H9 (cell line): ENCODE results near the gene PRTFDC1. TPM values are rescaled to one million over a fixed set of nuclear protein-coding genes. Genes with fewer than 3 reads are reported as not detected.

Source experiments
- DNase-seq: peaks from one replicate; pipeline ENCODE4 v3.0.0-alpha.2; 2017
- H2AFZ ChIP-seq: one replicate; pipeline ENCODE4 v1.6.1; 2013; ENCODE audit warnings: mild to moderate bottlenecking, low read length, control low read depth, moderate library complexity
- H2AK5ac ChIP-seq: 2 replicates; pipeline ENCODE4 v1.6.1; 2013; ENCODE audit warnings: low read length, control low read depth, mixed read lengths; ENCODE audit not compliant: insufficient read length
- H2BK120ac ChIP-seq: one replicate; pipeline ENCODE4 v1.6.1; 2013; ENCODE audit warnings: low read depth, mild to moderate bottlenecking, low read length, control low read depth, inconsistent platforms; ENCODE audit not compliant: poor library complexity, severe bottlenecking
- H2BK12ac ChIP-seq: 2 replicates; pipeline ENCODE4 v1.6.1; 2013; ENCODE audit warnings: low read length, control low read depth, mixed read lengths, low read depth; ENCODE audit not compliant: insufficient read length
- H2BK15ac ChIP-seq: 2 replicates; pipeline ENCODE4 v1.6.1; 2013; ENCODE audit warnings: low read depth, low read length, control low read depth
- H2BK20ac ChIP-seq: one replicate; pipeline ENCODE4 v1.6.1; 2013; ENCODE audit warnings: low read depth, mild to moderate bottlenecking, low read length, control low read depth, inconsistent platforms; ENCODE audit not compliant: poor library complexity, severe bottlenecking
- H2BK5ac ChIP-seq: 2 replicates; pipeline ENCODE4 v1.6.1; 2013; ENCODE audit warnings: low read length, control low read depth, mixed read lengths; ENCODE audit not compliant: insufficient read length
- H3K14ac ChIP-seq: 2 replicates; pipeline ENCODE4 v1.6.1; 2013; ENCODE audit warnings: low read length, control low read depth; ENCODE audit not compliant: insufficient read depth
- H3K18ac ChIP-seq: 2 replicates; pipeline ENCODE4 v1.6.1; 2013; ENCODE audit warnings: low read depth, mild to moderate bottlenecking, mixed read lengths, low read length, control low read depth; ENCODE audit not compliant: insufficient read length
- H3K23ac ChIP-seq: 2 replicates; pipeline ENCODE4 v1.6.1; 2013; ENCODE audit warnings: low read length, control low read depth, mixed read lengths, low read depth; ENCODE audit not compliant: insufficient read length
- H3K23me2 ChIP-seq: 2 replicates; pipeline ENCODE4 v1.6.1; 2013; ENCODE audit warnings: low read depth, mild to moderate bottlenecking, mixed read lengths, low read length, control low read depth; ENCODE audit not compliant: insufficient read length, poor library complexity, severe bottlenecking
- H3K27ac ChIP-seq: 2 replicates; pipeline ENCODE4 v1.5.1; 2013; ENCODE audit warnings: low read length, control low read depth, mixed read lengths, low read depth; ENCODE audit not compliant: insufficient read length
- H3K27me3 ChIP-seq: 2 replicates; pipeline ENCODE4 v1.6.1; 2013; ENCODE audit warnings: low read length, control low read depth, inconsistent platforms; ENCODE audit not compliant: insufficient read depth
- H3K4ac ChIP-seq: 2 replicates; pipeline ENCODE4 v1.6.1; 2013; ENCODE audit warnings: low read depth, mild to moderate bottlenecking, control low read depth, inconsistent platforms, low read length, moderate library complexity
- H3K4me1 ChIP-seq: 2 replicates; pipeline ENCODE4 v1.6.1; 2013; ENCODE audit warnings: low read length, control low read depth, inconsistent platforms; ENCODE audit not compliant: insufficient read depth
- H3K4me2 ChIP-seq: 2 replicates; pipeline ENCODE4 v1.6.1; 2013; ENCODE audit warnings: low read length, control low read depth, mixed read lengths; ENCODE audit not compliant: insufficient read length, insufficient read depth
- H3K56ac ChIP-seq: 2 replicates; pipeline ENCODE4 v1.6.1; 2013; ENCODE audit warnings: low read depth, mild to moderate bottlenecking, mixed read lengths, low read length, control low read depth; ENCODE audit not compliant: insufficient read length
- H3K79me1 ChIP-seq: 2 replicates; pipeline ENCODE4 v1.6.1; 2013; ENCODE audit warnings: low read depth, mild to moderate bottlenecking, moderate library complexity, low read length, control low read depth, inconsistent platforms; ENCODE audit not compliant: insufficient read depth, poor library complexity, severe bottlenecking
- H3K79me2 ChIP-seq: 2 replicates; pipeline ENCODE4 v1.6.1; 2013; ENCODE audit warnings: low read length, control low read depth, inconsistent platforms; ENCODE audit not compliant: insufficient read depth
- H3K9ac ChIP-seq: 2 replicates; pipeline ENCODE4 v1.6.1; 2013; ENCODE audit warnings: low read length, control low read depth, mixed read lengths; ENCODE audit not compliant: insufficient read length; ENCODE audit errors: extremely low read depth
- H3K9me3 ChIP-seq: one replicate; pipeline ENCODE4 v1.6.1; 2013; ENCODE audit warnings: low read depth, low read length, inconsistent platforms; ENCODE audit not compliant: control insufficient read depth
- H3T11ph ChIP-seq: one replicate; pipeline ENCODE4 v1.6.1; 2013; ENCODE audit warnings: mild to moderate bottlenecking, low read length, control low read depth, inconsistent platforms
- H4K20me1 ChIP-seq: one replicate; pipeline ENCODE4 v1.6.1; 2013; ENCODE audit not compliant: control insufficient read depth, insufficient read length, insufficient read depth
- H4K5ac ChIP-seq: 2 replicates; pipeline ENCODE4 v1.6.1; 2013; ENCODE audit warnings: low read depth, mild to moderate bottlenecking, mixed read lengths, low read length, control low read depth; ENCODE audit not compliant: insufficient read length
- H4K8ac ChIP-seq: replicated peaks from 2 replicates; pipeline ENCODE4 v1.6.1; 2013; ENCODE audit warnings: low read length, control low read depth, mixed read lengths, low read depth; ENCODE audit not compliant: insufficient read length
- H4K91ac ChIP-seq: 2 replicates; pipeline ENCODE4 v1.6.1; 2013; ENCODE audit warnings: low read depth, mild to moderate bottlenecking, moderate library complexity, mixed read lengths, low read length, control low read depth; ENCODE audit not compliant: insufficient read length
- H3K27ac Mint-ChIP-seq, 3 experiments: 2 replicates in 2 of 3; 3 replicates in 1 of 3; pipeline ENCODE4 v1.8.0; 2020 to 2021; ENCODE audit warnings: mixed read lengths in 3 of 3, mild to moderate bottlenecking in 1 of 3, moderate library complexity in 1 of 3
- H3K27me3 Mint-ChIP-seq: 2 replicates; pipeline ENCODE4 v1.8.0; 2021; ENCODE audit warnings: low read depth, mild to moderate bottlenecking, moderate library complexity, mixed read lengths
- H3K36me3 Mint-ChIP-seq, 3 experiments: 2 replicates in 2 of 3; 3 replicates in 1 of 3; pipeline ENCODE4 v1.8.0; 2020 to 2021; ENCODE audit warnings: low read depth in 3 of 3, mixed read lengths in 3 of 3; ENCODE audit not compliant: insufficient read depth in 1 of 3
- H3K4me1 Mint-ChIP-seq, 2 experiments: 2 replicates each; pipeline ENCODE4 v1.8.0; 2020; ENCODE audit warnings: mixed read lengths in 2 of 2
- H3K4me3 Mint-ChIP-seq, 2 experiments: 2 replicates in 1 of 2; 3 replicates in 1 of 2; pipeline ENCODE4 v1.8.0; 2020 to 2021; ENCODE audit warnings: mild to moderate bottlenecking in 2 of 2, mixed read lengths in 2 of 2, moderate library complexity in 1 of 2
- H3K9me3 Mint-ChIP-seq, 2 experiments: 2 replicates in 1 of 2; 3 replicates in 1 of 2; pipeline ENCODE4 v1.8.0; 2020; ENCODE audit warnings: mild to moderate bottlenecking in 2 of 2, mixed read lengths in 2 of 2, moderate library complexity in 1 of 2
- CTCF ChIP-seq: fragments of 200-600 bp; sonication (generic); conservative IDR thresholded peaks from 3 replicates; pipeline ENCODE4 v1.8.0; 2021; ENCODE audit warnings: antibody characterized with exemption, mild to moderate bottlenecking
- WGBS: extraction: QIAGEN DNeasy Blood & Tissue Kit; methylation state at CpG from one replicate; pipeline ENCODE4 v1.1.7; 2013; ENCODE audit warnings: missing lambda C conversion rate, low lambda C conversion rate, mixed read lengths; ENCODE audit not compliant: insufficient read length; ENCODE audit errors: extremely low coverage; 5-methylcytosine and 5-hydroxymethylcytosine counted together
- total RNA-seq: library from RNA; stranded (reverse); gene quantifications from 2 replicates; pipeline ENCODE4 v1.2.1, GENCODE V29; 2021

Gene PRTFDC1
- total RNA-seq, 1 experiment from 2014 or later: 7.5 TPM

- no peak overlapping the region for H3K14ac ChIP-seq
- H2BK20ac ChIP-seq: no peak overlapping the region
- WGBS: no CpG with 5 or more reads among the region's 13 CpGs
- H4K20me1 ChIP-seq: no peaks in the 10 kb centered on the region
- no peak overlapping the region for H3T11ph ChIP-seq
- no peak overlapping the region for H4K8ac ChIP-seq
- no peaks in the 10 kb centered on the region for H3K9me3 ChIP-seq
- no peaks in the 10 kb centered on the region for H3K79me2 ChIP-seq
- H3K56ac ChIP-seq: no peak overlapping the region
- no peak for TF ChIP-seq CTCF
- H3K36me3 Mint-ChIP-seq: no peaks in the 10 kb centered on the region
- no peak overlapping the region for H4K5ac ChIP-seq
- H3K23ac ChIP-seq: no peak overlapping the region
- H2BK12ac ChIP-seq: no peak overlapping the region
- no peak overlapping the region for H3K27ac ChIP-seq
- no peak overlapping the region for H3K4me2 ChIP-seq
- H4K91ac ChIP-seq: no peak overlapping the region
- no peak overlapping the region for H2BK15ac ChIP-seq
- DNase-seq: no peak
- H3K4ac ChIP-seq: no peak overlapping the region
- no peak overlapping the region for H3K4me3 Mint-ChIP-seq
- H3K27me3 Mint-ChIP-seq: no peaks in the 10 kb centered on the region
- no peaks in the 10 kb centered on the region for H3K4me1 Mint-ChIP-seq
- H2BK5ac ChIP-seq: no peak overlapping the region
- H3K23me2 ChIP-seq: no peaks in the 10 kb centered on the region
- no peak overlapping the region for H2AFZ ChIP-seq
- H3K9ac ChIP-seq: no peak overlapping the region
- no peak overlapping the region for H3K18ac ChIP-seq
- no peaks in the 10 kb centered on the region for H3K79me1 ChIP-seq
- no peaks in the 10 kb centered on the region for H3K9me3 Mint-ChIP-seq
- no peak overlapping the region for H3K27ac Mint-ChIP-seq
- H3K4me1 ChIP-seq: no peaks in the 10 kb centered on the region
- no peaks in the 10 kb centered on the region for H3K27me3 ChIP-seq
- H2BK120ac ChIP-seq: no peak overlapping the region
- H2AK5ac ChIP-seq: no peak overlapping the region
Measured at GRCh38 chr10:24991298-24991697, 38.9 kb upstream of the PRTFDC1 start.
